Hepatocyte (in vitro differentiated cells): ENCODE results near the gene FBXO2.

Source experiments
- EZH2 ChIP-seq: fragments of 200-600 bp; sonication (generic); IDR thresholded peaks from 2 replicates; pipeline ENCODE4 v1.6.1; 2016; ENCODE audit warnings: antibody characterized with exemption, mild to moderate bottlenecking, borderline replicate concordance
- EZH2phosphoT487 ChIP-seq: fragments of 200-600 bp; sonication (generic); IDR thresholded peaks from one replicate; pipeline ENCODE4 v1.6.1; 2018; ENCODE audit warnings: antibody characterized with exemption, mild to moderate bottlenecking, low read depth, moderate library complexity; ENCODE audit not compliant: unreplicated experiment, severe bottlenecking
- TF ChIP-seq, protein P1 (sequence below): fragments of 200-600 bp; sonication (generic); IDR thresholded peaks from 2 replicates; pipeline ENCODE4 v1.5.1; 2016; ENCODE audit warnings: antibody characterized with exemption, mild to moderate bottlenecking; ENCODE audit not compliant: poor library complexity

DNA sequence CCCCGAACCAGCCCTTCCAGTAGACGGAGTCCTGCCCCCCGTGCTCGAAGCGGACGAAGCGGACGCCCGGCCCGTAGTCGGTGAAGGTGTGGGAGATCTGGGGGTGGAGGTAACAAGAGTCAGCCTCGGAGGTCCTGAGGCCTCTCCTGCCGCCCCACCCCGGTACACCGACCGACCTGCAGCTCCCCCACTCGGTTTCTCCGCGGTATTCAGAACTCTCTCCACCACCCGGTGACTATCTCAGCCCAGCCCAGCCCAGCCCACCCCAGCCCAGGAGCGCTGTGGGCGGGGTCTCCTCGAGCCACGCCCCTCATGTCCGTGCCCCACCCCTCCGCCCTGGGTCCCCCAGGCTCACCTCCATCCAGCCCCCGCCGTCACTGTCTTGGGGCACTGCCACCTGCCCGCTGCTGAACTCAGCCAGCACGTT, 5.5 kb downstream of the FBXO2 start:
- TF ChIP-seq, protein P1, sequence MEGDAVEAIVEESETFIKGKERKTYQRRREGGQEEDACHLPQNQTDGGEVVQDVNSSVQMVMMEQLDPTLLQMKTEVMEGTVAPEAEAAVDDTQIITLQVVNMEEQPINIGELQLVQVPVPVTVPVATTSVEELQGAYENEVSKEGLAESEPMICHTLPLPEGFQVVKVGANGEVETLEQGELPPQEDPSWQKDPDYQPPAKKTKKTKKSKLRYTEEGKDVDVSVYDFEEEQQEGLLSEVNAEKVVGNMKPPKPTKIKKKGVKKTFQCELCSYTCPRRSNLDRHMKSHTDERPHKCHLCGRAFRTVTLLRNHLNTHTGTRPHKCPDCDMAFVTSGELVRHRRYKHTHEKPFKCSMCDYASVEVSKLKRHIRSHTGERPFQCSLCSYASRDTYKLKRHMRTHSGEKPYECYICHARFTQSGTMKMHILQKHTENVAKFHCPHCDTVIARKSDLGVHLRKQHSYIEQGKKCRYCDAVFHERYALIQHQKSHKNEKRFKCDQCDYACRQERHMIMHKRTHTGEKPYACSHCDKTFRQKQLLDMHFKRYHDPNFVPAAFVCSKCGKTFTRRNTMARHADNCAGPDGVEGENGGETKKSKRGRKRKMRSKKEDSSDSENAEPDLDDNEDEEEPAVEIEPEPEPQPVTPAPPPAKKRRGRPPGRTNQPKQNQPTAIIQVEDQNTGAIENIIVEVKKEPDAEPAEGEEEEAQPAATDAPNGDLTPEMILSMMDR, result no peak
- no peak for TF ChIP-seq EZH2phosphoT487
- TF ChIP-seq EZH2, result no peak
